ENCODE data around the gene CD80.

GRCh38 chr3:119560160-119560559, 746 bp upstream of the CD80 start:
- TF ChIP-seq, protein P1, sequence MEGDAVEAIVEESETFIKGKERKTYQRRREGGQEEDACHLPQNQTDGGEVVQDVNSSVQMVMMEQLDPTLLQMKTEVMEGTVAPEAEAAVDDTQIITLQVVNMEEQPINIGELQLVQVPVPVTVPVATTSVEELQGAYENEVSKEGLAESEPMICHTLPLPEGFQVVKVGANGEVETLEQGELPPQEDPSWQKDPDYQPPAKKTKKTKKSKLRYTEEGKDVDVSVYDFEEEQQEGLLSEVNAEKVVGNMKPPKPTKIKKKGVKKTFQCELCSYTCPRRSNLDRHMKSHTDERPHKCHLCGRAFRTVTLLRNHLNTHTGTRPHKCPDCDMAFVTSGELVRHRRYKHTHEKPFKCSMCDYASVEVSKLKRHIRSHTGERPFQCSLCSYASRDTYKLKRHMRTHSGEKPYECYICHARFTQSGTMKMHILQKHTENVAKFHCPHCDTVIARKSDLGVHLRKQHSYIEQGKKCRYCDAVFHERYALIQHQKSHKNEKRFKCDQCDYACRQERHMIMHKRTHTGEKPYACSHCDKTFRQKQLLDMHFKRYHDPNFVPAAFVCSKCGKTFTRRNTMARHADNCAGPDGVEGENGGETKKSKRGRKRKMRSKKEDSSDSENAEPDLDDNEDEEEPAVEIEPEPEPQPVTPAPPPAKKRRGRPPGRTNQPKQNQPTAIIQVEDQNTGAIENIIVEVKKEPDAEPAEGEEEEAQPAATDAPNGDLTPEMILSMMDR (conservative IDR thresholded peaks at IDR 0.05; ENCODE audit: low read depth, low read length) = no peak
- no peak for TF ChIP-seq EZH2 (IDR thresholded peaks at IDR 0.05; ENCODE audit: borderline replicate concordance, low read depth, low read length, poor library complexity, severe bottlenecking)
